HG03025 (cell line): Measurements from ENCODE around the gene FASN.
"Not testable (repeated sequence)": the region's sequence is repeated elsewhere in the genome, so short reads cannot be mapped to it uniquely, and the experiment has no call there.

Source experiments
- ATAC-seq: cut with Tn5 transposase; IDR thresholded peaks from one replicate; pipeline ENCODE4 v1.9.1; 2021; ENCODE audit warnings: mild to moderate bottlenecking, moderate library complexity; ENCODE audit not compliant: unreplicated experiment, low FRiP score

Gene FASN

GRCh38 chr17:82047914-82048570, 50.0 kb downstream of the FASN start:
- no peak for ATAC-seq

GRCh38 chr17:82047379-82047778, 50.7 kb downstream of the FASN start:
- no peak for ATAC-seq

DNA sequence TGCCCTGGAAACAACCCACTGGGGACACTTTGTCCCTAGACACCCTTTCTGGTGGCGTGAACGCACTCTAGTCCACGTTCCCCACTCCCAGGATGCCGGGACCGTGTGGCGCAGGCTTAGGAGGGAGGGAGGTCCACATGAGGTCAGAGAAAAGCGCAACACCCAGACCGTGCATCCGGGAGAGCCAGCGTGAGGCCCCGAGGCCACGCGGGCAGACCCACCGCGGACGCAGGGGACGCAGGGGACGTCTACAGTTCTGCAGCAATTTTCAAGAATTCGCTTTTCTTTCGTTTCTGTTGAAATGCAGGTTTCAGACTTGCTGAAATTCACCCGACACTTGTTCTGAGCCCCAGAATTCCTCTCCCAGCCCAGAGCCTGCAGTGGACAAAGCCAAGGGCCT, 51.1 kb downstream of the FASN start:
- ATAC-seq = no peak

DNA sequence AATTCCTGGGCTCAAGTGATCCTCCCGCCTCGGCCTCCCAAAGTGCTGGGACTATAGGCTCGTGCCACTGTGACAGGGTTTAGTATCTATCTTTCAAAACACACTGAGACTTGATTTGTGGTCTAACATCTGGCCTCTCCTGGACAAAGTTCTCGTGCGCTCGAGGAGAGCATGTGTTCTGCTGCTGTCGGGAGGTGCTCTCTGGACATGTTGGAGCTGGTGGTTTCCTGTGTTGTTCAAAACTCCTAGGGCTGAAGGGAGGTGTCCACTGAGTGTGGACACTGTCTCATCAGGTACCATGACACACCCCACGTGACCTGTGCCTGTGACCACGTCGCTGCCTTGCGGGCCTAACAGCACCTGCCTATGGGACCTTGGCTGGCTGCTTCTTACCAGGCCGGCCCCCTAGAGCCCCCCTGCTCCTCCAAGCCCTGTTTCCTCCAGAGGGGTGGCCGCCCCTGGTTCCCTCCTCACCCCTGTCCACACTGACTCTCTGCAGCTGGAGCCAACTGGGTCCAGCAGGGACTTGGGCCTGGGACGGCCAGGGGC, 52.0 kb downstream of the FASN start:
- no peak for ATAC-seq

GRCh38 chr17:82043507-82043906, 54.5 kb downstream of the FASN start:
- no peak for ATAC-seq

- no peak for ATAC-seq
Observed at GRCh38 chr17:82042649-82043048, 55.4 kb downstream of the FASN start.

GRCh38 chr17:82041144-82041814, 56.8 kb downstream of the FASN start:
- ATAC-seq = no peak

DNA sequence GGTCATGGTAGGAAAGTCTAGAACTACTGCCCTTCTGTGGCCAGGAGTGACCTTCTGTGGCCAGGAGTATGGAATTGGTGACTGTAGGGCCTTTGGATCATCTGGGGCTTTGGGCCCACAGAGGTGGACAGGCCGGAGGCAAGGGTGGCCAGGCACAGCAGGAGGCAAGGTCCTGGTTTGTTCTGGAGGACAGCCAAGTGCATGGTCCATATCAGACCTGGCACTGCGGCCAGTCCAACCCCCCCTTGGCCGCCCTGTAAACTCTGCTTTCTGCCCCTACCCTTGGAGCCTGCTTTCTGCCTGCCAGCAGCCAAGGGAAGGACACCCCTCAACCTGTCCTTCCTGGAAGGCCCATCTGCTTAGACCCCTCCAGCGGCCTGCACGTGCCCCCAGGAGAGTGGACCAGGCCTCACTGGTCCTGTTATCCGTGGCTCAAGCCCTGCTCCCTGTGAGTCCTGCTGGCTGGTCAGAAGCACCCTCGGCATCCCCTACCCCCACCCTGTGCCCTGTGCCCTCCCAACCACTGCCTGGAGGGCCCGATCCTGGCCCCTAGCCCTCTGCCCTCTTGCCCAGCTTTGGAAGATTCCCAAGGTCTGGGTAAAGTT, 58.2 kb downstream of the FASN start:
- ATAC-seq = no peak

DNA sequence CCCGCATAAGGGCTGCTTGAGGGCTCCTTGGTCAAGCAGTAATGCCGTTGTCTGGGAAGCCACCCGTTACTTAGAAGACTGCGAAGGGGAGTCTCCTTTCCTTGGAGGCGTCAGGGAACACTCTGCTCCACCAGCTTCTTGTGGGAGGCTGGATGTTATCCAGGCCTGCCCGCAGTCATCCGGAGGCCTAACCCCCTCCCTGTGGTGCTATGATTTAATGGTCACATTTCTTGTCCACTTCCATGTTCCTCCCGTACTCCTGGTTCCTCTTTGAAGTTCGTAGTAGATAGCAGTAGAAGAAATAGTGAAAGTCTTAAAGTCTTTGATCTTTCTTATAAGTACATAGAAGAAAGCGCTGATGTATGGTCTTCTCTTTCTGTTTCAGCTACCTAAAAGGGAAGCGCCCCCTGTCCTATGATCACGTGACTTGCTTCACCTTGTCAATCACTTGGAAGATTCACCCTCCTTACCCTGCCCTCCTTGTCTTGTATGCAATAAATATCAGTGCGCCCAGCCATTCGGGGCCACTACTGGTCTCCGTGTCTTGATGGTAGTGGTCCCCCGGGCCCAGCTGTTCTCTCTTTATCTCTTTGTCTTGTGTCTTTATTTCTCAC, 59.1 kb downstream of the FASN start:
- ATAC-seq = not testable (repeated sequence)

- ATAC-seq = no peak
Observed at GRCh38 chr17:82037889-82038195, 60.2 kb downstream of the FASN start.

DNA sequence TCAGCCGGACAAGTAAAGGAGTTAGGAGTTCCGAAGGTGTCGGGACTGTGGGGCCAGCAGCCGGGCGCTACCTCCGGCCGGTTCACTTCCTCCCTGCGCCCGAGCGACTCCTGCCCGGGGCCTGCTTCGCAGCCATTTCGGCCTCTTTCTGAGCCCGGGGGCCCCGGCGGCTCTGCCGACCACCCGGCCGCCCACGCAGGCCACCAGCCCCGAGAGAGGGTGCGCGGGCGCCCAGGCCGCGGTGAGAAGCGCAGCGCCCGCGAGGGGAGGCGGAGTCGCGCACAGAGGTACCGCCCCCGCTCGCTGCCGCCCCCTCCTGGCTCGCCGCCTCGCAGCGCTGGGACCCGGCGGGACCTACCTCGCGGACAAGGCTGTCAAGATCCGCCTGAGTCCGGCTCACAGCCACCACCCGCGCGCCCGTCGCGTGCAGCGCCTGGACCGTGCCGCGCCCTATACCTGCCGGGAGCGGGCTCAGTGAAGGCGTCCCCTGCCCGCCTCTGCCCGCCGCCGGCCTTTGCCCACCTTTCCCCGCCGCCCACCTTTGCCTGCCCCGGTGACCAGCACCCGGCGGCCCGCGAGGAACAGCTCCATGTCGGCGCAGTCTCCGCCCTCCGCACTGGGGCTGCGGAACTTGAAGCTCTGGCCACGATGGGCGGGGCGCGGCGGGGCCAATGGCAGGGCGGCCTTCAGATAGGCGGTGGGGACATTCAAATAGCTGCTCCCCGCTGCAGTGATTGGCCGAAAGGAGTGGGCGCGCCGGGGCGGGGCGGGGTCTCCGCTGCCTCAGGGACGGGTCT, 60.7 kb downstream of the FASN start, which contains the start of gene DCXR:
Gene DCXR, minus strand, starts transcription at position 606 of the 797 bp plus-strand sequence. Its CDS starts 15 bp downstream, at position 591.
- peak; percentile 81 for ATAC-seq

- no peak for ATAC-seq
Observed at GRCh38 chr17:82036634-82037091, 61.4 kb downstream of the FASN start.

- ATAC-seq = no peak
Observed at GRCh38 chr17:82035956-82036633, 61.9 kb downstream of the FASN start.

DNA sequence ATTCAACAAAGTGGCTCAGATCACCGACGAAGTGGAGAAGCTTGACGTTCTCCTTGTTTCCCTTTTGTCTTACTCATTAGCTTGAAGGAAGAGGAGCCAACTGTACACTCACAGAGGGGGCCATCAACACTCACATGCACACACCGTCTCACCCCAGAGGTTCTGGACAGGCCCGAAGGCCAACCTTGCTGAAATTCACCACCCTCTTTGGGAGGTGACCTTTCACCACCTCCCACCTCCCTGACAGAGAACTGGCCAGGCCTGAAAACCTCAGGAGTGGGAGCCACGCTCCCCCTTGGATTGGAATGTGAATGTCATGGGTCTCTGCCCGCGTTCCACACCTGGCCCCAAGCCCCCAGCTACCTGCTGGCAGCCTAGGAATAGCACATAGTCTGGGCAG, 62.5 kb downstream of the FASN start:
- ATAC-seq = no peak

GRCh38 chr17:82034371-82035011, 63.5 kb downstream of the FASN start:
- no peak for ATAC-seq

DNA sequence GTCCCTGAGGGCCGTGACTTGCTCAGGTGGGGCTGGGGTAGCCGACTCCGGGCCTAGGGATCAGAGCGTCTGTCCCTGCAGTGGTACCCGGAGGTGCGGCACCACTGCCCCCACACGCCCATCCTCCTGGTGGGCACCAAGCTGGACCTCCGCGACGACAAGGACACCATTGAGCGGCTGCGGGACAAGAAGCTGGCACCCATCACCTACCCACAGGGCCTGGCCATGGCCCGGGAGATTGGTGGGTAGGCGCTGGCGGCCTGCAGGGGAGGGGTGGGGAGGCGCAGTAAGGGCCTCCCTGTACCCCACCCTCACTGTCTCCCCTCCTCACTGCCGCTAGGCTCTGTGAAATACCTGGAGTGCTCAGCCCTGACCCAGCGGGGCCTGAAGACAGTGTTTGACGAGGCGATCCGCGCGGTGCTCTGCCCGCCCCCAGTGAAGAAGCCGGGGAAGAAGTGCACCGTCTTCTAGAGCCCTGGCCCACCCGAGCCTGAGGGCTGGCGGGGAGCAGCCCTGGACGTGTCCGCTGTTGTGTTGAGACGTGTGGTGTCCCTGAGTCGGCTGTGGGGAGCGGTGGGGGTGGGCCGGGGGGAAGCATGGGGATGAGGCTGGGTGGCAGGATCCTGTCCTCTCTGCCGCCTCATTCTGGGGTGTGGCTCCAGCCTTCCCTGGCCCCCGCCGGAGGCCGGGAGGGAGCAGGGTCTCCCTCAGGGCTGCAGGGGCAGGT, 64.5 kb downstream of the FASN start:
- no peak for ATAC-seq

DNA sequence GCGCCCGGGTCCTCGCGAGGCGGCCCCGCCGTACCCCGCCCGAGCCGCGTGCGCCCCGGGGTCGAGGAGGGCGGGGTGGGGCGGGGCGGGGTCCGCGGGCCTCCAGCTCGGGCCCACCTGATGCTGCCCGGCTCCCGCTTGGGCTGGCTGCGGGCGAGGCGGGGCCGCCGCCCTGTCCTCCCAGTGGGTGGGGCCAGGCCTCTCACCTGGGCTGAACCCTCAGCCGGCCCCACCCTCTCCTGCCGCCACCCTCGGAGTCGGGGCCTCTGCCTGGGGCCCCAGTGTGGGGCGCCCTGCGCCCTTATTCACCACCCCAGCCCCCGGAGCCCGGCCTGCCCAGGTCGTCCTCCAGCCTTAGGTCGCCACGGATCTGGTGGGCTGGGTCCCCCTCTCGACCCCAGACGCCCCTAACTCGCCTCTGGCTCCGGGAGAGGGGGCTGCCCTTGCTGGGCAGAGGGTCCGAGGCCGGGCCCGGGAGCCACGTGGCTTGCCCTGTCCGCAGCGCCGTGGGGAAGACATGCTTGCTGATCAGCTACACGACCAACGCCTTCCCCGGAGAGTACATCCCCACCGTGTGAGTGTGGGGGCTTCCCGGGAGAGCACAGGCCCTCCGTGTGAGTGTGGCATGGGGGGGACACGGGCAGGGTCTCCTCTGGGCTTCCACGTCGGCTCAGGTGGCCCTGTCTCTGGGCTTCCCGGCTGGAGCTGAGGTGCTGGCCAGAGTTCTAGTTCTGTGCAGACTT, 66.0 kb downstream of the FASN start:
- ATAC-seq = no peak

DNA sequence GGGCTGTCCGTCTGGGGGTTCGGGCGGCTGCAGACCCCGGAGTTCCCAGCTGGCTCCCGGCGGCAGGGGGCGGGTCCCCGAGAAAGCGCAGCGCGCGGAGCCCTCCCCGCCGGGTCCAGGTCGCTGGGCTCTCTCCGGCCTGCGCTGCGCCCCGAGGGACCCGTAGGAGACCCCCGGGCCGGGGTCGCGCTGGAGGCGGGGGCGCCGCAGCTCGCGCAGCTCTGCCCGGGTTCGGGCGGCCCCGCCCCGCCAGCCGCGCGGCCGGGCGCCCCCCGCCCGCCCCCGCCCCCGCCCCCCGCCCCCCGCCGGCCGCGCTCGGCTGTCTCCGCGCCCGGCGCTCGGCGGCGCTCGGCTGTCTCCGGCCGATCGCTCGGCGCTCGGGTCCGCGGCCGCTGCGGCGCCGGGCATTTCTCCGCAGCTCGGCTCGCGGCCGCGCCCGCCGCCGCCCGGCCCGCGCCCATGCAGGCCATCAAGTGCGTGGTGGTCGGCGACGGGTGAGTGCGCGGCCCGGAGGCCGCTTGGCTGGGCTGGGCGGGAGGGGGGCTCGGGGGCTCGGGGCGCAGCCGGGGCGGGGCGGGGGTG, 66.6 kb downstream of the FASN start, which contains the start of gene RAC3:
Gene RAC3, plus strand, starts transcription at position 376 of the 582 bp plus-strand sequence. Its CDS starts 84 bp downstream, at position 460.
- no peak for ATAC-seq
